ENCODE measurements around the gene BEND7. TPM values are rescaled to one million over a fixed set of nuclear protein-coding genes. Genes with fewer than 3 reads are reported as not detected.

BEND7 gene
- total and polyA plus RNA-seq, 9 of the 15 experiments (the other 6 are each of a cell fraction or from before 2014, with no cell fraction given), result 1.3 to 11.4 (median 5.2) TPM

DNA sequence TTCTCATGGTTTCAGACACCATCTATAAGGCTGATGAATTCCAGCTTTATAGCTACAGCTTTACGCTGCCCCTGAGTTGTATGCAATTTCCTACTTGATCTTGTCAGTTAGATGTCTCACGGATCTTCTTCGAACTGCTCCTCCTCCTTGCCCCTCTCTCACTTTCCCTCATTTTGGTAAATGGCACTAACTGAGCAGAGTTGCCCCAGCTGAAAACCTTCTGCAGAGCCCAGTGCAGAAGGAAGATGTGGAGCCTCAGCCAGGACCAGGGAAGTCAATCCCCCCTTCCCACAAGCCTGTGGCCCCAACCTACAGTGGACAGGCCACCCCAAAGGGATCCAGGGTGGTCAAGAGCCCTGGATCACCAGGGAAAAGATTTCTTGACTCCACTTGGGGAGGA lies 131.8 kb downstream of the BEND7 start:
- Histone ChIP-seq H2AFZ (ENCODE audit: low read depth, low read length) (peak overlapping the region; percentile 48; the same call in 1 of the 2 replicates), H3K27me3 (ENCODE audit: control insufficient read depth in 2 of 2, insufficient read depth in 2 of 2, low read length in 2 of 2) (no peaks in the 10 kb centered on the region), H3K36me3 (ENCODE audit: control insufficient read depth, insufficient read depth, low read length) (no peaks in the 10 kb centered on the region), H4K20me1 (replicated peaks; ENCODE audit: control insufficient read depth, insufficient read depth, low read length) (no peaks in the 10 kb centered on the region), H3K9me1 (ENCODE audit: control insufficient read depth, insufficient read depth, low read length) (no peaks in the 10 kb centered on the region), H3K27ac (ENCODE audit: extremely low read depth, low read depth, low read length) (no peak overlapping the region), H3K4me2 (ENCODE audit: insufficient read depth, low read length) (no peak overlapping the region), H3K79me2 (ENCODE audit: control insufficient read depth, insufficient read depth, low read length) (no peaks in the 10 kb centered on the region), H3K9ac (ENCODE audit: insufficient read depth in 1 of 2, low read depth in 2 of 2, low read length in 2 of 2) (no peak overlapping the region), H3K4me3 (no peak overlapping the region), H3K4me1 (replicated peaks in 1 of 2; ENCODE audit: control insufficient read depth in 2 of 2, insufficient read depth in 2 of 2, low read length in 2 of 2) (no peaks in the 10 kb centered on the region; a peak in 3 of 5 replicates), H3K9me3 (replicated peaks; ENCODE audit: control insufficient read depth, insufficient read depth, low read depth, low read length) (peaks cover 9% of the 10 kb centered on the region)
- in situ Hi-C loops (cut with MboI), result no loop called here
- BruUV-seq (replicated peaks), result no TSS peak
- ChIA-PET CTCF (ENCODE audit: low intra/inter-chr PET ratio) (no interaction called here), POLR2A (no interaction called here)
- WGBS (ENCODE audit: insufficient coverage, low coverage, missing lambda C conversion rate), result 82% methylated on average over 3 of the region's 3 CpGs
- FAIRE-seq (no peak), ATAC-seq (no peak), DNase-seq (ENCODE audit: extremely low read depth in 1 of 4, low spot score in 3 of 4) (no peak)
- intact Hi-C loops (cut with micrococcal nuclease), result no loop called here
- TF ChIP-seq NFRKB (IDR thresholded peaks at IDR 0.05; ENCODE audit: low read depth), result no peak

DNA sequence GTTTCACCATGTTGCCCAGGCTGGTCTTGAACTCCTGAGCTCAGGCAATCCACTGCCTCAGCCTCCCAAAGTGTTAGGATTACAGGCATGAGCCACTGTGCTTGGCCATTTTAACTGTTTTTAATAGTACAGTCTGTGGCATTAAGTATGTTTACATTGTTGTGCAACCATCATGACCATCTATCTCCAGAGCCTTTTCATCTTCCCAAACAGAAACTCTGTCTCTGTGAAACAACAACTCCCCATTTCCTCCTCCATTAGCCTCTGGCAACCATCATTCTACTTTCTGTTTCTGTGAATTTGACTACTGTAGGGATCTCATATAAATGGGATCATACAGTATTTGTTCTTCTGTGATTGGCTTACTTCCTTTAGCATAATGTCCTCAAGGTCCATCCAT lies 132.4 kb downstream of the BEND7 start:
- BruUV-seq (replicated peaks), result no TSS peak
- DNase-seq (ENCODE audit: extremely low read depth in 1 of 4, low spot score in 3 of 4) (no peak), ATAC-seq (no peak), FAIRE-seq (no peak)
- POLR2A ChIA-PET, result no interaction called here
- Histone ChIP-seq H3K79me2 (ENCODE audit: control insufficient read depth, insufficient read depth, low read length) (no peaks in the 10 kb centered on the region), H3K9me3 (replicated peaks; ENCODE audit: control insufficient read depth, insufficient read depth, low read depth, low read length) (peaks cover 9% of the 10 kb centered on the region), H3K4me1 (replicated peaks in 1 of 2; ENCODE audit: control insufficient read depth in 2 of 2, insufficient read depth in 2 of 2, low read length in 2 of 2) (no peaks in the 10 kb centered on the region; a peak in 3 of 5 replicates), H3K4me2 (ENCODE audit: insufficient read depth, low read length) (no peak overlapping the region), H2AFZ (ENCODE audit: low read depth, low read length) (peak overlapping the region; percentile 48), H3K27me3 (ENCODE audit: control insufficient read depth in 2 of 2, insufficient read depth in 2 of 2, low read length in 2 of 2) (no peaks in the 10 kb centered on the region), H3K9ac (ENCODE audit: insufficient read depth in 1 of 2, low read depth in 2 of 2, low read length in 2 of 2) (no peak overlapping the region), H3K27ac (ENCODE audit: extremely low read depth, low read depth, low read length) (no peak overlapping the region), H4K20me1 (replicated peaks; ENCODE audit: control insufficient read depth, insufficient read depth, low read length) (no peaks in the 10 kb centered on the region), H3K4me3 (no peak overlapping the region), H3K9me1 (ENCODE audit: control insufficient read depth, insufficient read depth, low read length) (no peaks in the 10 kb centered on the region), H3K36me3 (ENCODE audit: control insufficient read depth, insufficient read depth, low read length) (no peaks in the 10 kb centered on the region)
- CTCF ChIA-PET (ENCODE audit: low intra/inter-chr PET ratio), result no interaction called here
- intact Hi-C loops (cut with micrococcal nuclease) (no loop called here), in situ Hi-C loops (cut with MboI) (no loop called here)
- TF ChIP-seq BCL6 (CRISPR knock-in tag; IDR thresholded peaks at IDR 0.05) (no peak), SAFB2 (IDR thresholded peaks at IDR 0.05; ENCODE audit: borderline replicate concordance, low read depth, low read length, severe bottlenecking) (no peak), GABPB1 (CRISPR knock-in tag; IDR thresholded peaks at IDR 0.05) (no peak), FOXK1 (CRISPR knock-in tag; IDR thresholded peaks at IDR 0.05; ENCODE audit: borderline replicate concordance) (no peak), NEUROD1 (IDR thresholded peaks at IDR 0.05; ENCODE audit: borderline replicate concordance, low read depth, low read length, partially characterized antibody) (no peak), CEBPB (tag; IDR thresholded peaks at IDR 0.05) (0 out of 2 replicates have a peak, but pooled peaks have one; percentile 38), SNRNP70 (optimal IDR thresholded peaks at IDR 0.05; ENCODE audit: low read depth, low read length) (no peak)
- TF ChIP-seq, protein P1, sequence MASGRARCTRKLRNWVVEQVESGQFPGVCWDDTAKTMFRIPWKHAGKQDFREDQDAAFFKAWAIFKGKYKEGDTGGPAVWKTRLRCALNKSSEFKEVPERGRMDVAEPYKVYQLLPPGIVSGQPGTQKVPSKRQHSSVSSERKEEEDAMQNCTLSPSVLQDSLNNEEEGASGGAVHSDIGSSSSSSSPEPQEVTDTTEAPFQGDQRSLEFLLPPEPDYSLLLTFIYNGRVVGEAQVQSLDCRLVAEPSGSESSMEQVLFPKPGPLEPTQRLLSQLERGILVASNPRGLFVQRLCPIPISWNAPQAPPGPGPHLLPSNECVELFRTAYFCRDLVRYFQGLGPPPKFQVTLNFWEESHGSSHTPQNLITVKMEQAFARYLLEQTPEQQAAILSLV (tag; IDR thresholded peaks at IDR 0.05), result no peak

Measured in K562 (cell line).